ENCODE data around the gene HBM.
"Not testable (repeated sequence)": the region's sequence is repeated elsewhere in the genome, so short reads cannot be mapped to it uniquely, and the experiment has no call there.

DNA sequence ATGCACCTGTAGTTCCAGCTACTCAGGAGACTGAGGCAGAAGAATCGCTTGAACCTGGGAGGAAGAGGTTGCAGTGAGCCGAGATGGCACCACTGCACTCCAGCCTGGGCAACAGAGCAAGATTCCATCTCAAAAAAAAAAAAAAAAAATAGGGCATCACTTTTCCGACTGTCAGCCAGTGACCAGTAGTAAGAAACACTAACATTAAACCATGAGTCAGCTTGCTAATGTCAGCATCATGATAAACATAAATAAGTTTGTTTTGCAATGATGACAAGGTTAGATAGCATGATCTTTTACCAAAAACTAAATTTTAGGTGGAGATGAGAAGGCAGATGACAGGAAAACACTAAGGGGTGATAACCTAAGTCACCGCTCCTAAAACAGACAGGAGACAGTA is 43.6 kb downstream of the HBM start:
- TF ChIP-seq, protein P1, sequence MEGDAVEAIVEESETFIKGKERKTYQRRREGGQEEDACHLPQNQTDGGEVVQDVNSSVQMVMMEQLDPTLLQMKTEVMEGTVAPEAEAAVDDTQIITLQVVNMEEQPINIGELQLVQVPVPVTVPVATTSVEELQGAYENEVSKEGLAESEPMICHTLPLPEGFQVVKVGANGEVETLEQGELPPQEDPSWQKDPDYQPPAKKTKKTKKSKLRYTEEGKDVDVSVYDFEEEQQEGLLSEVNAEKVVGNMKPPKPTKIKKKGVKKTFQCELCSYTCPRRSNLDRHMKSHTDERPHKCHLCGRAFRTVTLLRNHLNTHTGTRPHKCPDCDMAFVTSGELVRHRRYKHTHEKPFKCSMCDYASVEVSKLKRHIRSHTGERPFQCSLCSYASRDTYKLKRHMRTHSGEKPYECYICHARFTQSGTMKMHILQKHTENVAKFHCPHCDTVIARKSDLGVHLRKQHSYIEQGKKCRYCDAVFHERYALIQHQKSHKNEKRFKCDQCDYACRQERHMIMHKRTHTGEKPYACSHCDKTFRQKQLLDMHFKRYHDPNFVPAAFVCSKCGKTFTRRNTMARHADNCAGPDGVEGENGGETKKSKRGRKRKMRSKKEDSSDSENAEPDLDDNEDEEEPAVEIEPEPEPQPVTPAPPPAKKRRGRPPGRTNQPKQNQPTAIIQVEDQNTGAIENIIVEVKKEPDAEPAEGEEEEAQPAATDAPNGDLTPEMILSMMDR (IDR thresholded peaks at IDR 0.05): not testable (repeated sequence)
- TF ChIP-seq EP300, POLR2A (IDR thresholded peaks at IDR 0.05): not testable (repeated sequence)
